Activated T-helper 2 cell treated with anti-CD3 and anti-CD28 coated beads, Interferon-gamma antibody, Interleukin-2, Interleukin-4, amounts not matched to agents 10 μg/mL and 5 μg/mL and 100 μg/mL, durations not matched to agents 14 hours and 24 hours and 36 hours (primary cell): ENCODE measurements around the gene EMILIN3. TPM values are rescaled to one million over a fixed set of nuclear protein-coding genes. Genes with fewer than 3 reads are reported as not detected.

Source experiments
- DNase-seq: peaks from one replicate; pipeline ENCODE4 v3.0.0; 2021; ENCODE audit warnings: low spot score
- H3K27ac Mint-ChIP-seq: one replicate; pipeline ENCODE4 v1.8.0; 2021; ENCODE audit warnings: mixed read lengths
- H3K27me3 Mint-ChIP-seq: one replicate; pipeline ENCODE4 v1.8.0; 2021; ENCODE audit warnings: low read depth, mixed read lengths
- H3K36me3 Mint-ChIP-seq: one replicate; pipeline ENCODE4 v1.8.0; 2021; ENCODE audit warnings: low read depth, mixed read lengths
- H3K4me1 Mint-ChIP-seq: one replicate; pipeline ENCODE4 v1.8.0; 2021; ENCODE audit warnings: low read depth, mixed read lengths
- H3K4me3 Mint-ChIP-seq: one replicate; pipeline ENCODE4 v1.8.0; 2021; ENCODE audit warnings: low read depth, mild to moderate bottlenecking, moderate library complexity, mixed read lengths
- H3K9me3 Mint-ChIP-seq: one replicate; pipeline ENCODE4 v1.8.0; 2021; ENCODE audit warnings: mixed read lengths
- intact Hi-C: fragments of 100-400 bp; cut with micrococcal nuclease; formaldehyde crosslinking; loops from one replicate; pipeline ENCODE4 v1.15.1; 2023
- total RNA-seq: library from RNA; stranded (reverse); gene quantifications from 2 replicates; pipeline ENCODE4 v1.2.3, GENCODE V29; 2022

The EMILIN3 gene
- 0.07 TPM in 1 of 2 replicates, not detected in the other for total RNA-seq

GRCh38 chr20:41366546-41367392 is at the start of gene EMILIN3:
TSS of gene EMILIN3 (minus strand) at chr20:41366818. CDS start at chr20:41366634, 184 bp downstream.
- Mint-ChIP-seq H3K4me1 (no peaks in the 10 kb centered on the region), H3K27ac (no peak within 1 kb of the TSS), H3K27me3 (peaks cover 33% of the 10 kb centered on the region)

GRCh38 chr20:41415191-41415590 is 48.6 kb upstream of the EMILIN3 start:
- DNase-seq: no peak
- no peak overlapping the region for H3K27ac Mint-ChIP-seq
- H3K36me3 Mint-ChIP-seq: peaks cover 52% of the 10 kb centered on the region
- no peaks in the 10 kb centered on the region for H3K9me3 Mint-ChIP-seq
- intact Hi-C loops: no loop called here
- no peak overlapping the region for H3K4me3 Mint-ChIP-seq
- peaks cover 5% of the 10 kb centered on the region for H3K4me1 Mint-ChIP-seq
- H3K27me3 Mint-ChIP-seq: no peaks in the 10 kb centered on the region

More at GRCh38 chr20:41366546-41367392, at the start of gene EMILIN3:
- peak within 1 kb of the TSS; percentile 45 for H3K4me3 Mint-ChIP-seq
- peaks cover 4% of the 10 kb centered on the region for H3K9me3 Mint-ChIP-seq
- intact Hi-C loops: no loop called here
- no peaks in the 10 kb centered on the region for H3K36me3 Mint-ChIP-seq
- no peak for DNase-seq

- H3K27me3 Mint-ChIP-seq: no peaks in the 10 kb centered on the region
- intact Hi-C loops: no loop called here
- H3K36me3 Mint-ChIP-seq: peaks cover 54% of the 10 kb centered on the region
- H3K4me1 Mint-ChIP-seq: peaks cover 14% of the 10 kb centered on the region
- DNase-seq: no peak
- no peak overlapping the region for H3K4me3 Mint-ChIP-seq
- no peak overlapping the region for H3K27ac Mint-ChIP-seq
- H3K9me3 Mint-ChIP-seq: no peaks in the 10 kb centered on the region
Observed at GRCh38 chr20:41413169-41413568, 46.6 kb upstream of the EMILIN3 start.

GRCh38 chr20:41412324-41413120 is 45.9 kb upstream of the EMILIN3 start:
- DNase-seq: no peak
- no peaks in the 10 kb centered on the region for H3K9me3 Mint-ChIP-seq
- peaks cover 51% of the 10 kb centered on the region for H3K36me3 Mint-ChIP-seq
- no peak overlapping the region for H3K27ac Mint-ChIP-seq
- peaks cover 16% of the 10 kb centered on the region for H3K4me1 Mint-ChIP-seq
- H3K4me3 Mint-ChIP-seq: no peak overlapping the region
- intact Hi-C loops: no loop called here
- no peaks in the 10 kb centered on the region for H3K27me3 Mint-ChIP-seq

- DNase-seq: no peak
- Mint-ChIP-seq H3K9me3 (no peaks in the 10 kb centered on the region), H3K27me3 (no peaks in the 10 kb centered on the region), H3K27ac (no peak overlapping the region), H3K4me1 (peaks cover 17% of the 10 kb centered on the region), H3K4me3 (no peak overlapping the region), H3K36me3 (peaks cover 54% of the 10 kb centered on the region)
- intact Hi-C loops: no loop called here
Observed at GRCh38 chr20:41411391-41411847, 44.8 kb upstream of the EMILIN3 start.

GRCh38 chr20:41408986-41409385 is 42.4 kb upstream of the EMILIN3 start:
- H3K27ac Mint-ChIP-seq: no peak overlapping the region

GRCh38 chr20:41408156-41408794 is 41.7 kb upstream of the EMILIN3 start:
- intact Hi-C loops: no loop called here
- H3K4me3 Mint-ChIP-seq: no peak overlapping the region
- DNase-seq: no peak
- H3K27me3 Mint-ChIP-seq: no peaks in the 10 kb centered on the region
- no peaks in the 10 kb centered on the region for H3K9me3 Mint-ChIP-seq
- peaks cover 36% of the 10 kb centered on the region for H3K36me3 Mint-ChIP-seq
- H3K27ac Mint-ChIP-seq: no peak overlapping the region
- peaks cover 14% of the 10 kb centered on the region for H3K4me1 Mint-ChIP-seq

More at GRCh38 chr20:41408986-41409385, 42.4 kb upstream of the EMILIN3 start:
- no peaks in the 10 kb centered on the region for H3K27me3 Mint-ChIP-seq
- no peak overlapping the region for H3K4me3 Mint-ChIP-seq
- no peaks in the 10 kb centered on the region for H3K9me3 Mint-ChIP-seq
- intact Hi-C loops: no loop called here
- peaks cover 42% of the 10 kb centered on the region for H3K36me3 Mint-ChIP-seq
- no peak for DNase-seq
- peaks cover 17% of the 10 kb centered on the region for H3K4me1 Mint-ChIP-seq

- Mint-ChIP-seq H3K9me3 (no peaks in the 10 kb centered on the region), H3K36me3 (peaks cover 32% of the 10 kb centered on the region), H3K27ac (no peak overlapping the region), H3K27me3 (no peaks in the 10 kb centered on the region), H3K4me3 (no peak overlapping the region), H3K4me1 (peaks cover 14% of the 10 kb centered on the region)
- intact Hi-C loops: no loop called here
- DNase-seq: no peak
Observed at GRCh38 chr20:41407607-41408006, 41.0 kb upstream of the EMILIN3 start.

- no peak overlapping the region for H3K27ac Mint-ChIP-seq
- H3K4me1 Mint-ChIP-seq: peaks cover 14% of the 10 kb centered on the region
- DNase-seq: no peak
- peaks cover 30% of the 10 kb centered on the region for H3K36me3 Mint-ChIP-seq
- no peaks in the 10 kb centered on the region for H3K9me3 Mint-ChIP-seq
- no peak overlapping the region for H3K4me3 Mint-ChIP-seq
- intact Hi-C loops: no loop called here
- no peaks in the 10 kb centered on the region for H3K27me3 Mint-ChIP-seq
Observed at GRCh38 chr20:41406896-41407444, 40.4 kb upstream of the EMILIN3 start.

- DNase-seq: no peak
- Mint-ChIP-seq H3K4me1 (peaks cover 12% of the 10 kb centered on the region), H3K27me3 (no peaks in the 10 kb centered on the region), H3K27ac (no peak overlapping the region), H3K36me3 (peaks cover 30% of the 10 kb centered on the region), H3K9me3 (no peaks in the 10 kb centered on the region), H3K4me3 (no peak overlapping the region)
- intact Hi-C loops: no loop called here
Observed at GRCh38 chr20:41406353-41406752, 39.7 kb upstream of the EMILIN3 start.

- Mint-ChIP-seq H3K4me1 (peaks cover 12% of the 10 kb centered on the region), H3K27ac (no peak overlapping the region), H3K27me3 (no peaks in the 10 kb centered on the region), H3K4me3 (no peak overlapping the region), H3K9me3 (no peaks in the 10 kb centered on the region), H3K36me3 (peaks cover 25% of the 10 kb centered on the region)
- intact Hi-C loops: no loop called here
- DNase-seq: no peak
Observed at GRCh38 chr20:41405436-41405835, 38.8 kb upstream of the EMILIN3 start.

- DNase-seq: no peak
- H3K27me3 Mint-ChIP-seq: no peaks in the 10 kb centered on the region
- intact Hi-C loops: no loop called here
- H3K27ac Mint-ChIP-seq: no peak overlapping the region
- peaks cover 15% of the 10 kb centered on the region for H3K36me3 Mint-ChIP-seq
- peaks cover 7% of the 10 kb centered on the region for H3K4me1 Mint-ChIP-seq
- no peak overlapping the region for H3K4me3 Mint-ChIP-seq
- no peaks in the 10 kb centered on the region for H3K9me3 Mint-ChIP-seq
Observed at GRCh38 chr20:41403604-41404003, 37.0 kb upstream of the EMILIN3 start.
